ENCODE results near the gene EFCC1. TPM values are rescaled to one million over a fixed set of nuclear protein-coding genes. Genes with fewer than 3 reads are reported as not detected.

EFCC1 gene
- total and polyA plus RNA-seq, 2 of the 8 experiments (the other 6 are each of a cell fraction or from before 2014, with no cell fraction given), result 0.14 to 0.37 TPM

DNA sequence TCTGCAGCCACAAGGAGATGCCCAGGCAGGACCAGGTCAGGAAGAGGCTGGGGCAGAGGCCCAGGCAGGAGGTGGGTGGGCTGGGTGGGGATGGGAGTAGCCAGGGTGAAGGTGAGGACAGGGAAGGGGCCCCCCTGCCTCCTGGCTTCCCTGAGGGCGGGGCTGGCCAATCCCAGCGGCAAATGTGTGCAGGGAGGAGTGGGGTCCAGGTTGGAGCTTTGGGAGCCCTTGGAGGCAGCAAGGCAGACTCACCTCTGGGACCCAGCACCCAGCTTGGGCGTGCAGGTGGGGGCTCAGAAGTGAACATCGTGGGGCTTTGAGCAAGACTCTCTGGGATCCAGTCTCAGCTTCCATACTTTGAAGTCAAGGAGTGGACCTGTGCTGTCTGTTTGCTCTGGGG, 84.7 kb downstream of the EFCC1 start:
- H2AK5ac ChIP-seq (ENCODE audit: low read depth, low read length), result no peak overlapping the region

More for the DNA sequence above, 84.7 kb downstream of the EFCC1 start:
- DNase-seq (ENCODE audit: low read depth in 1 of 2, low spot score in 2 of 2), result no peak
- Histone ChIP-seq H3K36me3 (ENCODE audit: control insufficient read depth in 2 of 4, insufficient read depth in 4 of 4, low read length in 3 of 4) (no peaks in the 10 kb centered on the region), H3K27ac (ENCODE audit: low read depth, low read length) (no peak overlapping the region), H3K23ac (ENCODE audit: insufficient read length) (no peak overlapping the region), H2BK120ac (replicated peaks; ENCODE audit: low read depth, low read length) (no peak overlapping the region), H2BK20ac (ENCODE audit: low read length) (no peak overlapping the region), H3K79me2 (ENCODE audit: control insufficient read depth in 1 of 2, insufficient read depth in 2 of 2, low read length in 2 of 2) (no peaks in the 10 kb centered on the region), H3K4me1 (replicated peaks in 1 of 4; ENCODE audit: control insufficient read depth in 3 of 4, insufficient read depth in 4 of 4, low read length in 3 of 4) (no peaks in the 10 kb centered on the region), H2AFZ (ENCODE audit: low read length) (no peak overlapping the region), H3K4ac (replicated peaks; ENCODE audit: insufficient read length, low read depth, low read length) (no peak overlapping the region), H4K20me1 (replicated peaks in 1 of 2; ENCODE audit: control insufficient read depth in 1 of 2, insufficient read depth in 2 of 2, low read length in 2 of 2) (no peaks in the 10 kb centered on the region), H3K23me2 (ENCODE audit: low read depth, low read length) (no peaks in the 10 kb centered on the region), H3K27me3 (replicated peaks in 1 of 4; ENCODE audit: control insufficient read depth in 3 of 4, extremely low read depth in 1 of 4, insufficient read depth in 3 of 4, low read length in 3 of 4) (0 out of 7 replicates have a peak, but pooled peaks cover 0 to 3% (median 0%) of the 10 kb centered on the region in 4 experiments), H3K18ac (ENCODE audit: extremely low read depth, low read length) (no peak overlapping the region), H4K8ac (ENCODE audit: extremely low read depth, insufficient read depth, low read length) (no peak overlapping the region), H3K56ac (replicated peaks; ENCODE audit: insufficient read length, low read depth, low read length) (no peak overlapping the region), H4K5ac (ENCODE audit: insufficient read length, low read depth, low read length) (no peak overlapping the region), H2BK12ac (ENCODE audit: low read depth, low read length) (no peak overlapping the region), H3K9ac (replicated peaks in 1 of 4; ENCODE audit: extremely low read depth in 1 of 4, low read depth in 3 of 4, low read length in 3 of 4) (no peak overlapping the region), H2BK15ac (ENCODE audit: low read length) (no peak overlapping the region), H3K9me3 (ENCODE audit: insufficient read depth in 2 of 2, low read depth in 1 of 2, low read length in 1 of 2) (no peaks in the 10 kb centered on the region), H3K4me3 (ENCODE audit: extremely low read depth in 1 of 4, insufficient read depth in 2 of 4, low read depth in 3 of 4, low read length in 4 of 4) (no peak overlapping the region), H3K79me1 (ENCODE audit: low read depth, low read length) (no peaks in the 10 kb centered on the region), H2BK5ac (ENCODE audit: low read depth, low read length) (no peak overlapping the region), H4K91ac (replicated peaks; ENCODE audit: insufficient read length, low read length) (no peak overlapping the region), H3K14ac (ENCODE audit: insufficient read length) (no peak overlapping the region), H3K4me2 (ENCODE audit: insufficient read depth in 1 of 2, low read depth in 2 of 2, low read length in 2 of 2) (no peak overlapping the region)
- POLR2A ChIA-PET (ENCODE audit: partially characterized antibody), result interaction anchor here (0.9 to 1.6 kb wide), 4 partner anchors 16 to 36 kb away, joined by 3 to 6 read pairs (median 4); partner anchors contain the start of gene RAB43
- CTCF ChIA-PET (ENCODE audit: partially characterized antibody), result interaction anchor here (0.7 to 4.0 kb wide), 8 partner anchors 16 to 115 kb away, joined by 3 to 38 read pairs (median 6); no protein-coding TSS in a partner anchor
- FAIRE-seq, result no peak
- TF ChIP-seq BCL11A (IDR thresholded peaks at IDR 0.05; ENCODE audit: low read depth in 2 of 2, low read length in 2 of 2) (no peak), SP1 (IDR thresholded peaks at IDR 0.05; ENCODE audit: low read depth, low read length) (no peak), POLR2A (IDR thresholded peaks at IDR 0.05; ENCODE audit: control extremely low read depth in 1 of 2, low read depth in 2 of 2, low read length in 2 of 2) (no peak), CREB1 (IDR thresholded peaks at IDR 0.05) (no peak), POU5F1 (IDR thresholded peaks at IDR 0.05; ENCODE audit: low read depth, low read length) (no peak), ATF3 (IDR thresholded peaks at IDR 0.05; ENCODE audit: insufficient read depth, low read depth, low read length) (no peak), SIN3A (conservative IDR thresholded peaks at IDR 0.05 in 1 of 2, IDR thresholded peaks at IDR 0.05 in 1 of 2; ENCODE audit: low read depth in 1 of 2, low read length in 2 of 2) (no peak), SP2 (IDR thresholded peaks at IDR 0.05; ENCODE audit: low read length) (no peak), TBP (IDR thresholded peaks at IDR 0.05; ENCODE audit: low read depth, low read length) (no peak), CEBPB (IDR thresholded peaks at IDR 0.05; ENCODE audit: low read depth, low read length) (no peak), KDM4A (IDR thresholded peaks at IDR 0.05; ENCODE audit: low read depth, low read length, severe bottlenecking) (no peak), GTF2F1 (IDR thresholded peaks at IDR 0.05; ENCODE audit: borderline replicate concordance, low read depth, low read length) (no peak), KDM5A (IDR thresholded peaks at IDR 0.05; ENCODE audit: low read length) (no peak)
- WGBS, 2 experiments (ENCODE audit: extremely low coverage in 1 of 2, insufficient coverage in 1 of 2, insufficient read length in 1 of 2, insufficient replicate concordance in 2 of 2, low coverage in 1 of 2, low lambda C conversion rate in 2 of 2, missing lambda C conversion rate in 1 of 2), result 94% methylated on average over 2 of the region's 4 CpGs; no CpG with 5 or more reads in 1 of the 2 experiments
